HEK293 (cell line): ENCODE results near the gene GCFC2.

ENCODE experiments used
- CTCF ChIA-PET: fragments of 350-600 bp; formaldehyde crosslinking; extraction: SDS; loops from one replicate; lab custom pipeline; 2021; ENCODE audit warnings: antibody characterized with exemption; lab: Yijun Ruan, JAX
- POLR2A ChIA-PET: fragments of 300-600 bp; formaldehyde crosslinking; extraction: SDS; loops from one replicate; lab custom pipeline; 2020; ENCODE audit warnings: antibody characterized with exemption, inconsistent platforms; lab: Yijun Ruan, JAX
- H3K27ac ChIP-seq: fragments of 200-500 bp; sonication (Bioruptor generic); 2 replicates; pipeline ENCODE4 v1.5.1; 2014; ENCODE audit warnings: low read depth, low read length, control low read depth, inconsistent platforms; ENCODE audit errors: extremely low read depth
- H3K36me3 ChIP-seq, 2 experiments: fragments of 200-500 bp in 1 of 2; sonication (Bioruptor generic) in 1 of 2; 1 replicate in 1 of 2; 2 replicates in 1 of 2; pipeline ENCODE4 v1.5.1; 2014 to 2017; ENCODE audit warnings: inconsistent platforms in 2 of 2, low read length in 2 of 2; ENCODE audit not compliant: control insufficient read depth in 2 of 2, insufficient read depth in 1 of 2
- H3K4me1 ChIP-seq: fragments of 200-500 bp; sonication (Bioruptor generic); 2 replicates; pipeline ENCODE4 v1.5.1; 2014; ENCODE audit warnings: mild to moderate bottlenecking, low read length, inconsistent platforms; ENCODE audit not compliant: control insufficient read depth, insufficient read depth
- H3K4me3 ChIP-seq: 2 replicates; pipeline ENCODE4 v1.5.1; 2011; ENCODE audit warnings: low read depth, mild to moderate bottlenecking, control low read depth, low read length, moderate library complexity
- H3K9me3 ChIP-seq: fragments of 200-500 bp; sonication (Bioruptor generic); 2 replicates; pipeline ENCODE4 v1.5.1; 2014; ENCODE audit warnings: low read depth, low read length, inconsistent platforms; ENCODE audit not compliant: control insufficient read depth, insufficient read depth
- CTCF ChIP-seq: fragments of 450-650 bp; formaldehyde crosslinking; IDR thresholded peaks from 2 replicates; pipeline ENCODE4 v1.5.1; 2016; ENCODE audit warnings: missing biosample characterization, missing genetic modification characterization
- GLI4 ChIP-seq: fragments of 450-650 bp; formaldehyde crosslinking; IDR thresholded peaks from 2 replicates; pipeline ENCODE4 v1.5.1; 2016; ENCODE audit warnings: missing biosample characterization, missing genetic modification characterization
- HOXC10 ChIP-seq: sonication (generic); formaldehyde crosslinking; IDR thresholded peaks from 2 replicates; pipeline ENCODE4 v1.8.1; 2023; ENCODE audit warnings: mild to moderate bottlenecking, missing genetic modification reagents
- YY1 ChIP-seq: fragments of 450-650 bp; formaldehyde crosslinking; IDR thresholded peaks from 2 replicates; pipeline ENCODE4 v1.5.1; 2018; ENCODE audit warnings: missing biosample characterization, missing genetic modification characterization
- ZBTB1 ChIP-seq: fragments of 450-650 bp; formaldehyde crosslinking; IDR thresholded peaks from 2 replicates; pipeline ENCODE4 v1.5.1; 2016; ENCODE audit warnings: missing biosample characterization, missing genetic modification characterization
- ZEB2 ChIP-seq: fragments of 450-650 bp; formaldehyde crosslinking; IDR thresholded peaks from 2 replicates; pipeline ENCODE4 v1.5.1; 2016; ENCODE audit warnings: missing biosample characterization, missing genetic modification characterization
- ZNF10 ChIP-seq: fragments of 450-650 bp; formaldehyde crosslinking; IDR thresholded peaks from 2 replicates; pipeline ENCODE4 v1.5.1; 2017; ENCODE audit warnings: missing biosample characterization, missing genetic modification characterization
- ZNF324 ChIP-seq: fragments of 450-650 bp; formaldehyde crosslinking; IDR thresholded peaks from 2 replicates; pipeline ENCODE4 v1.5.1; 2016; ENCODE audit warnings: missing biosample characterization, missing genetic modification characterization
- ZNF362 ChIP-seq: fragments of 450-650 bp; formaldehyde crosslinking; IDR thresholded peaks from 2 replicates; pipeline ENCODE4 v1.5.1; 2016; ENCODE audit warnings: missing biosample characterization, missing genetic modification characterization
- ZNF473 ChIP-seq: fragments of 450-650 bp; formaldehyde crosslinking; IDR thresholded peaks from 2 replicates; pipeline ENCODE4 v1.5.1; 2017; ENCODE audit warnings: missing biosample characterization, missing genetic modification characterization
- ZNF501 ChIP-seq: fragments of 450-650 bp; formaldehyde crosslinking; IDR thresholded peaks from 2 replicates; pipeline ENCODE4 v1.5.1; 2016; ENCODE audit warnings: missing biosample characterization, missing genetic modification characterization
- ZNF529 ChIP-seq: fragments of 450-650 bp; formaldehyde crosslinking; IDR thresholded peaks from 2 replicates; pipeline ENCODE4 v1.5.1; 2017; ENCODE audit warnings: missing genetic modification characterization, missing biosample characterization; ENCODE audit not compliant: insufficient replicate concordance
- ZNF561 ChIP-seq: fragments of 450-650 bp; IDR thresholded peaks from 2 replicates; pipeline ENCODE4 v1.5.1; 2018; ENCODE audit warnings: missing biosample characterization, missing genetic modification characterization, borderline replicate concordance
- ZNF660 ChIP-seq: fragments of 450-650 bp; IDR thresholded peaks from 2 replicates; pipeline ENCODE4 v1.5.1; 2018; ENCODE audit warnings: missing biosample characterization, mild to moderate bottlenecking, missing genetic modification characterization
- ZNF707 ChIP-seq: fragments of 450-650 bp; formaldehyde crosslinking; IDR thresholded peaks from 2 replicates; pipeline ENCODE4 v1.5.1; 2016; ENCODE audit warnings: missing biosample characterization, missing genetic modification characterization
- ZNF776 ChIP-seq: fragments of 450-650 bp; formaldehyde crosslinking; IDR thresholded peaks from 2 replicates; pipeline ENCODE4 v1.5.0; 2017; ENCODE audit warnings: missing biosample characterization, missing genetic modification characterization, borderline replicate concordance
- TF ChIP-seq, protein P1 (sequence below): fragments of 450-650 bp; formaldehyde crosslinking; IDR thresholded peaks from 2 replicates; pipeline ENCODE4 v1.5.1; 2016; ENCODE audit warnings: missing biosample characterization, missing genetic modification characterization, borderline replicate concordance
- TF ChIP-seq, protein P2 (sequence below): fragments of 450-650 bp; formaldehyde crosslinking; IDR thresholded peaks from 2 replicates; pipeline ENCODE4 v1.5.1; 2016; ENCODE audit warnings: missing biosample characterization, missing genetic modification characterization

GCFC2 gene

GRCh38 chr2:75622500-75622899 is 88.2 kb downstream of the GCFC2 start (continued):
- TF ChIP-seq, protein P1, sequence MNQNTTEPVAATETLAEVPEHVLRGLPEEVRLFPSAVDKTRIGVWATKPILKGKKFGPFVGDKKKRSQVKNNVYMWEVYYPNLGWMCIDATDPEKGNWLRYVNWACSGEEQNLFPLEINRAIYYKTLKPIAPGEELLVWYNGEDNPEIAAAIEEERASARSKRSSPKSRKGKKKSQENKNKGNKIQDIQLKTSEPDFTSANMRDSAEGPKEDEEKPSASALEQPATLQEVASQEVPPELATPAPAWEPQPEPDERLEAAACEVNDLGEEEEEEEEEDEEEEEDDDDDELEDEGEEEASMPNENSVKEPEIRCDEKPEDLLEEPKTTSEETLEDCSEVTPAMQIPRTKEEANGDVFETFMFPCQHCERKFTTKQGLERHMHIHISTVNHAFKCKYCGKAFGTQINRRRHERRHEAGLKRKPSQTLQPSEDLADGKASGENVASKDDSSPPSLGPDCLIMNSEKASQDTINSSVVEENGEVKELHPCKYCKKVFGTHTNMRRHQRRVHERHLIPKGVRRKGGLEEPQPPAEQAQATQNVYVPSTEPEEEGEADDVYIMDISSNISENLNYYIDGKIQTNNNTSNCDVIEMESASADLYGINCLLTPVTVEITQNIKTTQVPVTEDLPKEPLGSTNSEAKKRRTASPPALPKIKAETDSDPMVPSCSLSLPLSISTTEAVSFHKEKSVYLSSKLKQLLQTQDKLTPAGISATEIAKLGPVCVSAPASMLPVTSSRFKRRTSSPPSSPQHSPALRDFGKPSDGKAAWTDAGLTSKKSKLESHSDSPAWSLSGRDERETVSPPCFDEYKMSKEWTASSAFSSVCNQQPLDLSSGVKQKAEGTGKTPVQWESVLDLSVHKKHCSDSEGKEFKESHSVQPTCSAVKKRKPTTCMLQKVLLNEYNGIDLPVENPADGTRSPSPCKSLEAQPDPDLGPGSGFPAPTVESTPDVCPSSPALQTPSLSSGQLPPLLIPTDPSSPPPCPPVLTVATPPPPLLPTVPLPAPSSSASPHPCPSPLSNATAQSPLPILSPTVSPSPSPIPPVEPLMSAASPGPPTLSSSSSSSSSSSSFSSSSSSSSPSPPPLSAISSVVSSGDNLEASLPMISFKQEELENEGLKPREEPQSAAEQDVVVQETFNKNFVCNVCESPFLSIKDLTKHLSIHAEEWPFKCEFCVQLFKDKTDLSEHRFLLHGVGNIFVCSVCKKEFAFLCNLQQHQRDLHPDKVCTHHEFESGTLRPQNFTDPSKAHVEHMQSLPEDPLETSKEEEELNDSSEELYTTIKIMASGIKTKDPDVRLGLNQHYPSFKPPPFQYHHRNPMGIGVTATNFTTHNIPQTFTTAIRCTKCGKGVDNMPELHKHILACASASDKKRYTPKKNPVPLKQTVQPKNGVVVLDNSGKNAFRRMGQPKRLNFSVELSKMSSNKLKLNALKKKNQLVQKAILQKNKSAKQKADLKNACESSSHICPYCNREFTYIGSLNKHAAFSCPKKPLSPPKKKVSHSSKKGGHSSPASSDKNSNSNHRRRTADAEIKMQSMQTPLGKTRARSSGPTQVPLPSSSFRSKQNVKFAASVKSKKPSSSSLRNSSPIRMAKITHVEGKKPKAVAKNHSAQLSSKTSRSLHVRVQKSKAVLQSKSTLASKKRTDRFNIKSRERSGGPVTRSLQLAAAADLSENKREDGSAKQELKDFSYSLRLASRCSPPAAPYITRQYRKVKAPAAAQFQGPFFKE (tag by site-specific recombination), result no peak
- TF ChIP-seq, all 188 proteins: peak for 0

DNA sequence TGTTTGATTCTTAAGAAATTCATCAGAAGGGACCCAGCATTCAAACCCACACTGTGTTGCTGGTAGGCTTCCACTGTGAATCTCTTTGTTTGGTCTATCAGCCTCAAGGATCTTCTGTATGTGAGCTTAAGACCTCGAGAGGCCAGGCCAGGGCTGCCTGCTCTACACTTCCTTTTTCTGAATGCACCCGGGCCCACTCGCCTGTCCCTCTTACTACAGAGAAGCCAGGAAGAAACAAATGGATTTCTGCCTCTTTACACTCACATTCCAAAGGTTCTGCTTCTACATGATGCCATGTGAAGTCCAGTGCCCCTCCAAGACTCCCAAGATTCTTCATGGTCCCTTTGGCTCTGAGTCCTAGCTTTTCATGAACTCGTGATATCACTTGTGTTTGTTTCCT is 89.5 kb downstream of the GCFC2 start:
- POLR2A ChIA-PET, result no interaction called here
- Histone ChIP-seq H3K4me3 (no peak overlapping the region), H3K36me3 (no peaks in the 10 kb centered on the region), H3K4me1 (no peaks in the 10 kb centered on the region), H3K9me3 (no peaks in the 10 kb centered on the region), H3K27ac (no peak overlapping the region)
- CTCF ChIA-PET, result interaction anchor here (0.6 to 3.1 kb wide), 3 partner anchors 12 to 556 kb away, joined by 4 to 19 read pairs (median 5); no protein-coding TSS in a partner anchor
- TF ChIP-seq GLI4 (tag by site-specific recombination) (no peak), ZBTB1 (tag by site-specific recombination) (no peak)

DNA sequence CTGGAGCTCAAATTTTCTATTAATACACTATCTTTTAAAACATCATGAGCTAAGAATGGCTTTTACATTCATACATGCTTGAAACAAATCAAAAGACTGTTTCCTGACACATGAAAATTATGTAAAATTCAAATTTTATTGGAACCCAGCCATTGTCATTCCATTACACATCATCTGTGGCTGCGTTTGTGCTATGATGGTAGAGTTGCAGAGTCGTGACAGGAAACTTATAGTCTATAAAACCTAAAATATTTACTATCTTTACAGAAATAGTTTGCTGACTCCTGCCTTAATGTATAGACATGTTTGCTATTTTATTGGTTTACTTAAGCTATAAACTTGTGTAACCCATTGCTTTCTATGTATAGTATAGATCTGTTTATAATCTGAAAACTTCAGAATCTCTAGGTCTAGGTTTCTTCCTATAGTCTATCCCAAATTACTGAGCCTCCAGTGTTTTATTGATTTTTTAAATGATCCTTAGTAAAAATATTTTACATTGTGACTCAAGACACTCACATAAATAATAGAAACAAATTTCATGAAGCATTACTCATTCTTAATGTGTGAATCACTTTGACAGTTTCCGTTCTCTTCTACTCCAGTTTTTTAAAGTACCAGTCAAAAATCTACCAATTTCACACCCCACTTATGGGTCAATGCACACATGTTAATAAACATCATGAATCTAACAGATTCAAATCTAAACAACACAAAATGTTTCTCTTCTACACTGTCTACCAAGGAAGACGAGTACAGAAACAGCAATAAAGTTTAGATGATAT is 90.6 kb downstream of the GCFC2 start:
- no peaks in the 10 kb centered on the region for H3K36me3 ChIP-seq
- no peak overlapping the region for H3K27ac ChIP-seq
- CTCF ChIA-PET, result interaction anchor here (0.6 to 3.2 kb wide), 6 partner anchors 8 to 702 kb away, joined by 3 to 19 read pairs (median 8); no protein-coding TSS in a partner anchor
- POLR2A ChIA-PET, result no interaction called here
- no peak overlapping the region for H3K4me3 ChIP-seq
- no peaks in the 10 kb centered on the region for H3K9me3 ChIP-seq
- no peaks in the 10 kb centered on the region for H3K4me1 ChIP-seq
- TF ChIP-seq ZNF561 (tag by site-specific recombination), result no peak
- TF ChIP-seq YY1 (tag by site-specific recombination), result no peak
- TF ChIP-seq HOXC10 (CRISPR knock-in tag), result no peak
- TF ChIP-seq ZNF660, result no peak
- TF ChIP-seq, all 188 proteins: peak for 0

DNA sequence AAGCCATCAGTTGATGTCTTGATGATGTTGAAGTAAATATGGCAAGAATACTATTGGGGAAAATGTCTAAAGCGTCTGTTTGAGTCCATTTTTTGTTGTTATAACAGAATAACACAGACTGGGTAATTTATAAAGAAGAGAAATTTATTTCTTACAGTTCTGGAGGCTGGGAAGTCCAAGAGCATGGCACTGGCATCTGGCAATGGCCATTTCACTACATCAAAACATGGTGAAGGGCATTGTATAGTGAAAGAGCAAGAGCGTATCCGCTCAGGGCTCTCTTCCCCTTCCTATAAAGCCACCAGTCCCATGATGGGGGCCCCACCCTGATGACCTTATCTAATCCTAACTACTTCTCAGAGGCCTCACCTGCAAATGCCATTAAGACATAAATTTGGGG is 93.8 kb downstream of the GCFC2 start:
- no peaks in the 10 kb centered on the region for H3K9me3 ChIP-seq
- ChIA-PET CTCF (interaction anchor here (1.7 kb wide), 1 partner anchor 12 kb away, joined by 10 read pairs; no protein-coding TSS in a partner anchor), POLR2A (no interaction called here)
- no peak overlapping the region for H3K4me3 ChIP-seq
- no peaks in the 10 kb centered on the region for H3K36me3 ChIP-seq
- no peak overlapping the region for H3K27ac ChIP-seq
- H3K4me1 ChIP-seq, result no peaks in the 10 kb centered on the region
- no peak for TF ChIP-seq ZEB2 (tag by site-specific recombination)
- no peak for TF ChIP-seq ZNF324 (tag by site-specific recombination)
- TF ChIP-seq ZNF362 (tag by site-specific recombination), result no peak
- no peak for TF ChIP-seq CTCF
- TF ChIP-seq, protein P2, sequence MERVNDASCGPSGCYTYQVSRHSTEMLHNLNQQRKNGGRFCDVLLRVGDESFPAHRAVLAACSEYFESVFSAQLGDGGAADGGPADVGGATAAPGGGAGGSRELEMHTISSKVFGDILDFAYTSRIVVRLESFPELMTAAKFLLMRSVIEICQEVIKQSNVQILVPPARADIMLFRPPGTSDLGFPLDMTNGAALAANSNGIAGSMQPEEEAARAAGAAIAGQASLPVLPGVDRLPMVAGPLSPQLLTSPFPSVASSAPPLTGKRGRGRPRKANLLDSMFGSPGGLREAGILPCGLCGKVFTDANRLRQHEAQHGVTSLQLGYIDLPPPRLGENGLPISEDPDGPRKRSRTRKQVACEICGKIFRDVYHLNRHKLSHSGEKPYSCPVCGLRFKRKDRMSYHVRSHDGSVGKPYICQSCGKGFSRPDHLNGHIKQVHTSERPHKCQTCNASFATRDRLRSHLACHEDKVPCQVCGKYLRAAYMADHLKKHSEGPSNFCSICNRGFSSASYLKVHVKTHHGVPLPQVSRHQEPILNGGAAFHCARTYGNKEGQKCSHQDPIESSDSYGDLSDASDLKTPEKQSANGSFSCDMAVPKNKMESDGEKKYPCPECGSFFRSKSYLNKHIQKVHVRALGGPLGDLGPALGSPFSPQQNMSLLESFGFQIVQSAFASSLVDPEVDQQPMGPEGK (tag by site-specific recombination), result no peak
- no peak for TF ChIP-seq ZNF776 (tag by site-specific recombination)
- no peak for TF ChIP-seq ZNF501
- no peak for TF ChIP-seq ZNF473
- no peak for TF ChIP-seq ZNF529 (tag by site-specific recombination)
- no peak for TF ChIP-seq ZNF707 (tag by site-specific recombination)
- no peak for TF ChIP-seq ZNF10
